GM13977 (cell line): ENCODE data around the gene CAPN13.

Source experiments
- DNase-seq: peaks from one replicate; pipeline ENCODE4 v3.0.0; 2012; ENCODE audit warnings: low spot score
- in situ Hi-C: fragments of 300-500 bp; cut with MboI; formaldehyde crosslinking; loops from one replicate; pipeline ENCODE4 v1.12.0; 2022; ENCODE audit warnings: low sequenced_read_pairs, low pct_unique_long_range_greater_than_20kb, mixed read lengths, inconsistent platforms; ENCODE audit not compliant: unreplicated experiment
- TF ChIP-seq, protein P1 (sequence below): IDR thresholded peaks from 2 replicates; pipeline ENCODE4 v1.5.1; 2012; ENCODE audit warnings: mild to moderate bottlenecking, control low read depth; ENCODE audit not compliant: insufficient read depth; ENCODE audit errors: extremely low read depth, missing control alignments

Gene CAPN13

DNA sequence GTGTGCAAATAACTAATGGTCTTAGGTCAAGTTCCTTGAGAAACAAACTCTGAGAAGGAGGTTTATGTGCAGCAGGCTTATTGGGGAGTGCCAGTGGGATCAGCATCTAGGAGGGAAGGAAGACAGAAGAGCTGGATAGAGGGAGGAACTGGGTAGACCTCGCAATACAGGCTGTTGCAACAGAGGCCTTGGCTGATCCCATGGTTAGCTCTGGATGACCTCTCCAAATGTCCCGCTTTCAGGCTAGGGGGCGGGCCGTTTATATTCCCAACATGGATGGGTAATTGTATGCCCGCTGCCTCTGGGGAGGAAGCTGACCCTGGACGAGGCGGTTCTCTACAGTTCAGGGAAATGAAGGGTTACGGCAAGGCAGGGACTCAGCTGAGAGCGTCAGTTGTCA is 14.7 kb upstream of the CAPN13 start:
- in situ Hi-C loops: no loop called here
- TF ChIP-seq, protein P1, sequence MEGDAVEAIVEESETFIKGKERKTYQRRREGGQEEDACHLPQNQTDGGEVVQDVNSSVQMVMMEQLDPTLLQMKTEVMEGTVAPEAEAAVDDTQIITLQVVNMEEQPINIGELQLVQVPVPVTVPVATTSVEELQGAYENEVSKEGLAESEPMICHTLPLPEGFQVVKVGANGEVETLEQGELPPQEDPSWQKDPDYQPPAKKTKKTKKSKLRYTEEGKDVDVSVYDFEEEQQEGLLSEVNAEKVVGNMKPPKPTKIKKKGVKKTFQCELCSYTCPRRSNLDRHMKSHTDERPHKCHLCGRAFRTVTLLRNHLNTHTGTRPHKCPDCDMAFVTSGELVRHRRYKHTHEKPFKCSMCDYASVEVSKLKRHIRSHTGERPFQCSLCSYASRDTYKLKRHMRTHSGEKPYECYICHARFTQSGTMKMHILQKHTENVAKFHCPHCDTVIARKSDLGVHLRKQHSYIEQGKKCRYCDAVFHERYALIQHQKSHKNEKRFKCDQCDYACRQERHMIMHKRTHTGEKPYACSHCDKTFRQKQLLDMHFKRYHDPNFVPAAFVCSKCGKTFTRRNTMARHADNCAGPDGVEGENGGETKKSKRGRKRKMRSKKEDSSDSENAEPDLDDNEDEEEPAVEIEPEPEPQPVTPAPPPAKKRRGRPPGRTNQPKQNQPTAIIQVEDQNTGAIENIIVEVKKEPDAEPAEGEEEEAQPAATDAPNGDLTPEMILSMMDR: no peak
- no peak for DNase-seq

DNA sequence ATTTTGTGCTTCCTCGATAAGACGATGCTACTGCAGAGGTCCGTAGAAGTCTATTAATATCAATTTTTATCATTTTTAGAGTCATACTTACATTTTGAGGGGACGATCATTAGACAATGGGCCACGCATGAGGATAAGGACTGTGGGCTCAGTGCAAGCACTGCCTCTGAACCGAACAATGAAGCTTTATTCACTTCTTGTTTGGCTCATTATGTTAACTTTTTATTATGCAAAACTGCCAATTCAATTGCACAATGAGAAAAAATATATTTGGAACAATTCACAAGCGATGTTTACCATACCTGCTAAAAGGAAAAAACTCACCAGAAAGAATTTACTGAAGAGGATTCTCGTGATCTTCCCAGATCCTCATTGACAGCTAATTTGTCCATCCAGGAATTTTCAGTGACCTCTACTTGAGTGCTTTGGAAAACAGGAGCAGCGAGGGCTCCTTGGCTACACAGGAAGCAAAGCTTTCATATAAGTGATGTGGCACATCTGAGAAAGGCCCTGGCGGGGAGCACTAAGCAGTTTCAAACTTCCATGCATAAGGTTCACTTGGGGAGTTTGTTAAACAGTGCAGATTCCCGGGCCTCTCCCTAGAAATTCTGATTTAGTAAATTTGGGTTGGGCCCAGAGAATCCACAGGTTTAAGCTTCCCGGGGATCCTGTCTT is 13.3 kb upstream of the CAPN13 start:
- no peak for DNase-seq
- TF ChIP-seq, protein P1: no peak
- in situ Hi-C loops: no loop called here

DNA sequence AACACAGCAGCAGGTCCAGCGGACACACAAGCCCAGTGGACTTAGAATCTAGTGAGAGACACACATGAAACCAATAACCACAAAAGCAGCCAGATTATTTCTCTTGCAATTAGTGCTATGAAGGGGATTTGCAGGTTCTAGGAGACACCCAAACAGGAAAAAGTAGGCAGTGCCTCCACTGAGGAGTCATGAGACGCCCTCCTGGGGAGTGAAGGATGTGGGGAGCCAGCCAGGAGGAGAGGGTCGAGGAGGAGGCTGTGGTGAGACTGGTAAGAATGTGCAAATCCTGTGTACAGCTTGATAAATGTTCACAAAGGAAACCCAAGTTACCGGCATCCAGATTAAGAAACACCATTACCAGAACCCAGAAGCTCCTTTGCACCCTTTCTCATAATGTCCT is 2.7 kb upstream of the CAPN13 start:
- TF ChIP-seq, protein P1: no peak
- no peak for DNase-seq
- in situ Hi-C loops: no loop called here

DNA sequence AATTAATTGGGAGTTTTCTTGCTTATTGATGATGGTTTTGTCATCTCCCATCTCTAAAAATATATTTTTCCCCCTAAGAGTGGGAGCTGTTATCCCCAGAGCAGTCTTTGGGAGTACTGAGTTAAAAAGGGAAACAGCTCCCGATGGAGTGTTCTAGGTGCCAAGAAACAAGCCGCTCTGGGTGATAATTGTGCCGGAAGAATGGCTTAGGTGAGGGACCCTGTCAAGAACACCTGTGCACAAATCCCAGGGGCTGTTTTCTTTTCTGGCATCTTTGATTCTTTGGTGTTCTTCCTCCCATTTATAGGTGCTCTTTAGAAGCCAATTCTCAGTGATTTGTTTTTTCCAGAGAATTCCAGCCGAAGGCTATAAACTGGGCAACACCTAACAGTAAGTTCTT is 1.4 kb upstream of the CAPN13 start:
- no peak for DNase-seq
- in situ Hi-C loops: no loop called here
- TF ChIP-seq, protein P1: no peak

DNA sequence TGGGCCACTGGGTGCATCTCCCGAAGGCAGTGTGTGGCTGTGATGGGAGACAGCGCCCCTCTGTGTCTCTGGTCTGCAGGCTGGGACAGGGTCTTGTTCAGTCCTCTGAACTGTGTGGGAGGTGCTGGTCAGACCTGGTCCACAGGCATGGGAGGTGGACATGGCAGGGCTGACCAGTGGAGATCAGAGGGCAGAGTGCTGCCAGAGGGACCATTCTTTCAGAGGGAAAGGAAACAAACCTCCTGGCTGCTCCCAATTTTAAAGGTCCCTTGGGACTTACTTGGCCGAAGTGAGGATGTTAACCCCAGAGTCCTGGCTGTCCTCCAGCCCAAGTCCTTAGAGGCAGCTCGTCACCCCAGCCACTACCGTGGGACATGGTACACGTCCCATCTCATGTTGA is 4.0 kb downstream of the CAPN13 start:
- DNase-seq: no peak
- TF ChIP-seq, protein P1: no peak
- in situ Hi-C loops: no loop called here

DNA sequence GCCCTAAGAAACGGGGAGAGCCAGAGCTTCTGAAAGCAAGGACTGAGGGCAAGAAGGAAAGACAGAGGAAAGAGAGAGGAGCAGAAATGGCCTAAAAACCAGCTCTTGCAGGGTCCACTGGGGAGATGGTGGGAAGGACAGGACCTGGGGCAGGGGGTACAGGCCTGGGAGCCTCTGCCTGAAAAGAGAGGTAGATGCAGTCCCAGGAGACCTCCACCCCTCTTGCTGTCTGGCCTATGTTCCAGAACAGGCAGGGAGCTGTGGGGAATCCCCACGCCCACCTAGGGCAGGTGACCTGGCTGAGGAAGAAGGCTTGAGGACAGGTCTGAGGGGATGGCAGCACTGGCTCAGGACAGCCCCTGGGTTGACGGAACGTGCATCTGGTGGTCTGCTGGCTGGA is 4.6 kb downstream of the CAPN13 start:
- TF ChIP-seq, protein P1: no peak
- no peak for DNase-seq
- in situ Hi-C loops: no loop called here
